Measurements from ENCODE around the gene DEXI.

The DEXI gene

GRCh38 chr16:10906914-10907756 lies 35.1 kb downstream of the DEXI start:
- TF ChIP-seq CTCF (IDR thresholded peaks at IDR 0.05; ENCODE audit: insufficient read depth, low read length, missing control alignments): no peak
- CTCF ChIA-PET: interaction anchor here (3.0 kb wide), 1 partner anchor 11 kb away, joined by 18 read pairs; no protein-coding TSS in a partner anchor
- POLR2A ChIA-PET: no interaction called here
- H3K4me3 ChIP-seq (ENCODE audit: low read depth, low read length): no peak overlapping the region
- no peak for DNase-seq (ENCODE audit: low read depth, low spot score)

- DNase-seq (ENCODE audit: low read depth, low spot score): no peak
- ChIA-PET CTCF (interaction anchor here (3.0 kb wide), 1 partner anchor 12 kb away, joined by 18 read pairs; no protein-coding TSS in a partner anchor), POLR2A (no interaction called here)
- TF ChIP-seq CTCF (IDR thresholded peaks at IDR 0.05; ENCODE audit: insufficient read depth, low read length, missing control alignments): no peak
- no peak overlapping the region for H3K4me3 ChIP-seq (ENCODE audit: low read depth, low read length)
Observed at GRCh38 chr16:10906482-10906881, 35.8 kb downstream of the DEXI start.

- POLR2A ChIA-PET: no interaction called here
- TF ChIP-seq CTCF (IDR thresholded peaks at IDR 0.05; ENCODE audit: insufficient read depth, low read length, missing control alignments): no peak
- DNase-seq (ENCODE audit: low read depth, low spot score): no peak
- CTCF ChIA-PET: interaction anchor here (1.8 kb wide), 1 partner anchor 16 kb away, joined by 6 read pairs; no protein-coding TSS in a partner anchor
- H3K4me3 ChIP-seq (ENCODE audit: low read depth, low read length): no peak overlapping the region
Observed at GRCh38 chr16:10902999-10903398, 39.3 kb downstream of the DEXI start.

- no peak overlapping the region for H3K4me3 ChIP-seq (ENCODE audit: low read depth, low read length)
- CTCF ChIA-PET: interaction anchor here (0.9 kb wide), 1 partner anchor 21 kb away, joined by 4 read pairs; no protein-coding TSS in a partner anchor
- POLR2A ChIA-PET: no interaction called here
- TF ChIP-seq CTCF (IDR thresholded peaks at IDR 0.05; ENCODE audit: insufficient read depth, low read length, missing control alignments): no peak
- DNase-seq (ENCODE audit: low read depth, low spot score): no peak
Observed at GRCh38 chr16:10897134-10897533, 45.1 kb downstream of the DEXI start.

GRCh38 chr16:10896723-10897122 lies 45.5 kb downstream of the DEXI start:
- H3K4me3 ChIP-seq (ENCODE audit: low read depth, low read length): no peak overlapping the region
- no peak for DNase-seq (ENCODE audit: low read depth, low spot score)
- POLR2A ChIA-PET: no interaction called here
- CTCF ChIA-PET: no interaction called here
- no peak for TF ChIP-seq CTCF (IDR thresholded peaks at IDR 0.05; ENCODE audit: insufficient read depth, low read length, missing control alignments)

- no peak overlapping the region for H3K4me3 ChIP-seq (ENCODE audit: low read depth, low read length)
- DNase-seq (ENCODE audit: low read depth, low spot score): no peak
- ChIA-PET POLR2A (no interaction called here), CTCF (no interaction called here)
- no peak for TF ChIP-seq CTCF (IDR thresholded peaks at IDR 0.05; ENCODE audit: insufficient read depth, low read length, missing control alignments)
Observed at GRCh38 chr16:10896165-10896564, 46.1 kb downstream of the DEXI start.

Measured in AG04449 (cell line).